HEK293 (cell line): ENCODE measurements around the gene TAAR6.

Experiments
- KLF9 ChIP-seq: fragments of 450-650 bp; formaldehyde crosslinking; IDR thresholded peaks from 2 replicates; pipeline ENCODE4 v1.5.1; 2016; ENCODE audit warnings: missing biosample characterization, missing genetic modification characterization, low read depth
- YY1 ChIP-seq: fragments of 450-650 bp; formaldehyde crosslinking; IDR thresholded peaks from 2 replicates; pipeline ENCODE4 v1.5.1; 2018; ENCODE audit warnings: missing biosample characterization, missing genetic modification characterization
- ZBTB1 ChIP-seq: fragments of 450-650 bp; formaldehyde crosslinking; IDR thresholded peaks from 2 replicates; pipeline ENCODE4 v1.5.1; 2016; ENCODE audit warnings: missing biosample characterization, missing genetic modification characterization
- ZBTB7A ChIP-seq: fragments of 450-650 bp; formaldehyde crosslinking; IDR thresholded peaks from 2 replicates; pipeline ENCODE4 v1.5.1; 2016; ENCODE audit warnings: low read depth, missing biosample characterization, missing genetic modification characterization
- ZEB2 ChIP-seq: fragments of 450-650 bp; formaldehyde crosslinking; IDR thresholded peaks from 2 replicates; pipeline ENCODE4 v1.5.1; 2016; ENCODE audit warnings: missing biosample characterization, missing genetic modification characterization
- ZNF23 ChIP-seq: fragments of 450-650 bp; formaldehyde crosslinking; IDR thresholded peaks from 2 replicates; pipeline ENCODE4 v1.5.1; 2016; ENCODE audit warnings: missing biosample characterization, missing genetic modification characterization, borderline replicate concordance
- ZNF274 ChIP-seq, 2 experiments: fragments of 200-500 bp in 1 of 2; fragments of 450-650 bp in 1 of 2; sonication (Bioruptor generic) in 1 of 2; formaldehyde crosslinking in 1 of 2; IDR thresholded peaks; 2 replicates each; pipeline versions ENCODE4 v1.5.1 to v1.6.1; 2014 to 2016; ENCODE audit warnings: borderline replicate concordance in 1 of 2, inconsistent platforms in 1 of 2, low read length in 1 of 2, missing biosample characterization in 1 of 2, missing genetic modification characterization in 1 of 2
- ZNF350 ChIP-seq: fragments of 450-650 bp; formaldehyde crosslinking; IDR thresholded peaks from 2 replicates; pipeline ENCODE4 v1.5.0; 2017; ENCODE audit warnings: missing biosample characterization, mild to moderate bottlenecking, missing genetic modification characterization
- ZNF677 ChIP-seq: fragments of 450-650 bp; IDR thresholded peaks from 2 replicates; pipeline ENCODE4 v1.5.0; 2018; ENCODE audit warnings: missing biosample characterization, mild to moderate bottlenecking, missing genetic modification characterization, moderate library complexity
- TF ChIP-seq, protein P1 (sequence below): fragments of 450-650 bp; formaldehyde crosslinking; IDR thresholded peaks from 2 replicates; pipeline ENCODE4 v1.5.1; 2016; ENCODE audit warnings: missing biosample characterization, missing genetic modification characterization
- TF ChIP-seq, protein P2 (sequence below): fragments of 450-650 bp; formaldehyde crosslinking; conservative IDR thresholded peaks from 2 replicates; pipeline ENCODE4 v1.5.1; 2016; ENCODE audit warnings: low read depth, missing biosample characterization, missing genetic modification characterization

DNA sequence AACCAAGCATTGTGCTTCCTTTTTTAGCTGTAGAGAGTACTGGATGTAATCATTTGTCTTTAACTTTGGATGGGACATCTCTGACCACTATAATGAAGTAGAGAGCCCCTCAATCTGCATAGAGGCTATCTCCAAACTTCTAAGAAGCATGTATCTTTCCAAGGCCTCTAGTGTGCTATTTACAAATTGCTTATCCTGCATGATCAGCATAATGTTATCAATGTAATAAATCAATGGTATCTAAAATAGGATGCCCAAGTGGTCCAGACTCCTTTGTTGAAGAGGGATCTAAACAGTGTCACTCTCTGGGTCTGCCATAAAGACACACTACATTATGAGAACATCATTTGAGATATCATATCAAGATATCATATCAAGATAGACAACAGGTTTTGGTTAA lies 25.3 kb upstream of the TAAR6 start:
- TF ChIP-seq YY1 (tag by site-specific recombination) = no peak
- TF ChIP-seq, protein P1, sequence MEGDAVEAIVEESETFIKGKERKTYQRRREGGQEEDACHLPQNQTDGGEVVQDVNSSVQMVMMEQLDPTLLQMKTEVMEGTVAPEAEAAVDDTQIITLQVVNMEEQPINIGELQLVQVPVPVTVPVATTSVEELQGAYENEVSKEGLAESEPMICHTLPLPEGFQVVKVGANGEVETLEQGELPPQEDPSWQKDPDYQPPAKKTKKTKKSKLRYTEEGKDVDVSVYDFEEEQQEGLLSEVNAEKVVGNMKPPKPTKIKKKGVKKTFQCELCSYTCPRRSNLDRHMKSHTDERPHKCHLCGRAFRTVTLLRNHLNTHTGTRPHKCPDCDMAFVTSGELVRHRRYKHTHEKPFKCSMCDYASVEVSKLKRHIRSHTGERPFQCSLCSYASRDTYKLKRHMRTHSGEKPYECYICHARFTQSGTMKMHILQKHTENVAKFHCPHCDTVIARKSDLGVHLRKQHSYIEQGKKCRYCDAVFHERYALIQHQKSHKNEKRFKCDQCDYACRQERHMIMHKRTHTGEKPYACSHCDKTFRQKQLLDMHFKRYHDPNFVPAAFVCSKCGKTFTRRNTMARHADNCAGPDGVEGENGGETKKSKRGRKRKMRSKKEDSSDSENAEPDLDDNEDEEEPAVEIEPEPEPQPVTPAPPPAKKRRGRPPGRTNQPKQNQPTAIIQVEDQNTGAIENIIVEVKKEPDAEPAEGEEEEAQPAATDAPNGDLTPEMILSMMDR (tag by site-specific recombination) = no peak
- no peak for TF ChIP-seq ZEB2 (tag by site-specific recombination)
- no peak for TF ChIP-seq ZNF23 (tag by site-specific recombination)
- no peak for TF ChIP-seq ZBTB1 (tag by site-specific recombination)
- TF ChIP-seq ZNF274 (IDR thresholded peaks at IDR 0.05; ENCODE audit: low read length) = no peak
- TF ChIP-seq ZNF274 (tag by site-specific recombination; IDR thresholded peaks at IDR 0.05; ENCODE audit: borderline replicate concordance) = no peak
- TF ChIP-seq ZNF677 (tag by site-specific recombination) = no peak
- no peak for TF ChIP-seq ZNF350
- TF ChIP-seq ZBTB7A (tag by site-specific recombination) = no peak
- TF ChIP-seq KLF9 (tag by site-specific recombination) = no peak
- TF ChIP-seq, protein P2, sequence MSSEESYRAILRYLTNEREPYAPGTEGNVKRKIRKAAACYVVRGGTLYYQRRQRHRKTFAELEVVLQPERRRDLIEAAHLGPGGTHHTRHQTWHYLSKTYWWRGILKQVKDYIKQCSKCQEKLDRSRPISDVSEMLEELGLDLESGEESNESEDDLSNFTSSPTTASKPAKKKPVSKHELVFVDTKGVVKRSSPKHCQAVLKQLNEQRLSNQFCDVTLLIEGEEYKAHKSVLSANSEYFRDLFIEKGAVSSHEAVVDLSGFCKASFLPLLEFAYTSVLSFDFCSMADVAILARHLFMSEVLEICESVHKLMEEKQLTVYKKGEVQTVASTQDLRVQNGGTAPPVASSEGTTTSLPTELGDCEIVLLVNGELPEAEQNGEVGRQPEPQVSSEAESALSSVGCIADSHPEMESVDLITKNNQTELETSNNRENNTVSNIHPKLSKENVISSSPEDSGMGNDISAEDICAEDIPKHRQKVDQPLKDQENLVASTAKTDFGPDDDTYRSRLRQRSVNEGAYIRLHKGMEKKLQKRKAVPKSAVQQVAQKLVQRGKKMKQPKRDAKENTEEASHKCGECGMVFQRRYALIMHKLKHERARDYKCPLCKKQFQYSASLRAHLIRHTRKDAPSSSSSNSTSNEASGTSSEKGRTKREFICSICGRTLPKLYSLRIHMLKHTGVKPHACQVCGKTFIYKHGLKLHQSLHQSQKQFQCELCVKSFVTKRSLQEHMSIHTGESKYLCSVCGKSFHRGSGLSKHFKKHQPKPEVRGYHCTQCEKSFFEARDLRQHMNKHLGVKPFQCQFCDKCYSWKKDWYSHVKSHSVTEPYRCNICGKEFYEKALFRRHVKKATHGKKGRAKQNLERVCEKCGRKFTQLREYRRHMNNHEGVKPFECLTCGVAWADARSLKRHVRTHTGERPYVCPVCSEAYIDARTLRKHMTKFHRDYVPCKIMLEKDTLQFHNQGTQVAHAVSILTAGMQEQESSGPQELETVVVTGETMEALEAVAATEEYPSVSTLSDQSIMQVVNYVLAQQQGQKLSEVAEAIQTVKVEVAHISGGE (tag by site-specific recombination) = no peak
